ENCODE results near the gene ACACB. TPM values are rescaled to one million over a fixed set of nuclear protein-coding genes. Genes with fewer than 3 reads are reported as not detected.

The ACACB gene
- total RNA-seq, 1 experiment from 2014 or later = 20.0 TPM

DNA sequence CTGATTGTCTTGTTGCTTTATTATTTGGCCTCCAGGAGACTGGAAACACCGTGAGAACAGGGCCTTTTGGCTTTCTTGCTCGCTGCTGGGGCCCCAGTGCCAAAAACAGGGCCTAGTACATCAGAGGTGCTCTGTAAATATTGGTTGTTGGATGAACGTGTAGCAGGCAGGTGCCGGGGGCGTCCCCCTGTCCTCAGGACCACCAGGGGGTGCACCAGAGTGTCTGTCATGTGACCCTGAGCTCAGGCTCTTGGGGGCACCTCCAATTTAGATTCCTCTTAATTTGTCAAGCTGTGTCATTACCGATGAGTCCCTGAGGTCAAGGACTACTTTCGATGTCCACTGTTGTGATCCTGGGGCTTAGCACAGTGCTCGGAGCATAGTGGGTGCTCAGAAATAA lies 87.1 kb downstream of the ACACB start:
- H3K4me3 Mint-ChIP-seq = no peak overlapping the region
- H3K9me3 Mint-ChIP-seq = no peaks in the 10 kb centered on the region
- no peak for ATAC-seq
- 0 out of 2 replicates have a peak, but pooled peaks cover 3% of the 10 kb centered on the region for H3K4me1 Mint-ChIP-seq
- no peak overlapping the region for H3K27ac Mint-ChIP-seq
- peaks cover 17% of the 10 kb centered on the region for H3K36me3 Mint-ChIP-seq
- H3K27me3 Mint-ChIP-seq (ENCODE audit: low read depth) = no peaks in the 10 kb centered on the region
- POLR2A ChIA-PET = no interaction called here
- TF ChIP-seq, protein P1, sequence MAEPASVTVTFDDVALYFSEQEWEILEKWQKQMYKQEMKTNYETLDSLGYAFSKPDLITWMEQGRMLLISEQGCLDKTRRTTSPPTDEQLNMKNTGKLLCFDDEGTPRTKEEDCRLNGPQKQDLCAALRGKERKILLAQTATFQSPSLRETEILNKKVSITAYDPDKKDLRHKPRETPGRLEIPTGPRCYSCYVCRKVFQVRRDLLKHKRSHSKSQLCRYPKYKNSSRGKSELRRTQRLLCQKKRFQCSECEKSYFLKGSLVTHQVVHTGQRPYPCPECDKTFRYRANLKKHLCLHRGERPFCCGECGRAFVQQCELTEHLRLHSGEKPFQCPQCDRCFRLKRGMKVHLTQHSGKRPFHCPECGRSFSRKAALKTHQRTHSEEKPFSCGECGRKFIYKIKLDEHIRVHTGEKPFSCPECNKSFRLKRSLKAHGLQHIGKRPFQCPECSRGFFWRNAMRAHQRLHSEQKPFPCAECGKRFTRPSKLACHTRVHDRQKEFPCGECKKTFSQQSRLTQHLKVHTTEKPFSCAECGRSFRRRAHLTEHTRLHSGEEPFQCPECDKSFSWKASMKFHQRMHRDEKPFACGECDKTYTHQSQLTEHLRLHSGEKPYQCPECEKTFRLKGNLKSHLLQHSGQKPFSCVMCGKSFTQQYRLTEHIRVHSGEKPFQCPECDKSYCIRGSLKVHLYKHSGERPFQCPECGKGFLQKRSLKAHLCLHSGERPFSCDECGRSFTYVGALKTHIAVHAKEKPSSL (CRISPR knock-in tag; conservative IDR thresholded peaks at IDR 0.05) = no peak
- TF ChIP-seq EMX1 (CRISPR knock-in tag; IDR thresholded peaks at IDR 0.05) = no peak
- TF ChIP-seq, protein P2, sequence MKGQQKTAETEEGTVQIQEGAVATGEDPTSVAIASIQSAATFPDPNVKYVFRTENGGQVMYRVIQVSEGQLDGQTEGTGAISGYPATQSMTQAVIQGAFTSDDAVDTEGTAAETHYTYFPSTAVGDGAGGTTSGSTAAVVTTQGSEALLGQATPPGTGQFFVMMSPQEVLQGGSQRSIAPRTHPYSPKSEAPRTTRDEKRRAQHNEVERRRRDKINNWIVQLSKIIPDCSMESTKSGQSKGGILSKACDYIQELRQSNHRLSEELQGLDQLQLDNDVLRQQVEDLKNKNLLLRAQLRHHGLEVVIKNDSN (CRISPR knock-in tag; IDR thresholded peaks at IDR 0.05) = 0 out of 2 replicates have a peak, but pooled peaks have one; percentile 52
- TF ChIP-seq, protein P3, sequence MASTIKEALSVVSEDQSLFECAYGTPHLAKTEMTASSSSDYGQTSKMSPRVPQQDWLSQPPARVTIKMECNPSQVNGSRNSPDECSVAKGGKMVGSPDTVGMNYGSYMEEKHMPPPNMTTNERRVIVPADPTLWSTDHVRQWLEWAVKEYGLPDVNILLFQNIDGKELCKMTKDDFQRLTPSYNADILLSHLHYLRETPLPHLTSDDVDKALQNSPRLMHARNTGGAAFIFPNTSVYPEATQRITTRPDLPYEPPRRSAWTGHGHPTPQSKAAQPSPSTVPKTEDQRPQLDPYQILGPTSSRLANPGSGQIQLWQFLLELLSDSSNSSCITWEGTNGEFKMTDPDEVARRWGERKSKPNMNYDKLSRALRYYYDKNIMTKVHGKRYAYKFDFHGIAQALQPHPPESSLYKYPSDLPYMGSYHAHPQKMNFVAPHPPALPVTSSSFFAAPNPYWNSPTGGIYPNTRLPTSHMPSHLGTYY (CRISPR knock-in tag; IDR thresholded peaks at IDR 0.05) = no peak
- TF ChIP-seq, protein P4, sequence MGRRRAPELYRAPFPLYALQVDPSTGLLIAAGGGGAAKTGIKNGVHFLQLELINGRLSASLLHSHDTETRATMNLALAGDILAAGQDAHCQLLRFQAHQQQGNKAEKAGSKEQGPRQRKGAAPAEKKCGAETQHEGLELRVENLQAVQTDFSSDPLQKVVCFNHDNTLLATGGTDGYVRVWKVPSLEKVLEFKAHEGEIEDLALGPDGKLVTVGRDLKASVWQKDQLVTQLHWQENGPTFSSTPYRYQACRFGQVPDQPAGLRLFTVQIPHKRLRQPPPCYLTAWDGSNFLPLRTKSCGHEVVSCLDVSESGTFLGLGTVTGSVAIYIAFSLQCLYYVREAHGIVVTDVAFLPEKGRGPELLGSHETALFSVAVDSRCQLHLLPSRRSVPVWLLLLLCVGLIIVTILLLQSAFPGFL (CRISPR knock-in tag; IDR thresholded peaks at IDR 0.05; ENCODE audit: borderline replicate concordance) = no peak
- TF ChIP-seq, protein P5, sequence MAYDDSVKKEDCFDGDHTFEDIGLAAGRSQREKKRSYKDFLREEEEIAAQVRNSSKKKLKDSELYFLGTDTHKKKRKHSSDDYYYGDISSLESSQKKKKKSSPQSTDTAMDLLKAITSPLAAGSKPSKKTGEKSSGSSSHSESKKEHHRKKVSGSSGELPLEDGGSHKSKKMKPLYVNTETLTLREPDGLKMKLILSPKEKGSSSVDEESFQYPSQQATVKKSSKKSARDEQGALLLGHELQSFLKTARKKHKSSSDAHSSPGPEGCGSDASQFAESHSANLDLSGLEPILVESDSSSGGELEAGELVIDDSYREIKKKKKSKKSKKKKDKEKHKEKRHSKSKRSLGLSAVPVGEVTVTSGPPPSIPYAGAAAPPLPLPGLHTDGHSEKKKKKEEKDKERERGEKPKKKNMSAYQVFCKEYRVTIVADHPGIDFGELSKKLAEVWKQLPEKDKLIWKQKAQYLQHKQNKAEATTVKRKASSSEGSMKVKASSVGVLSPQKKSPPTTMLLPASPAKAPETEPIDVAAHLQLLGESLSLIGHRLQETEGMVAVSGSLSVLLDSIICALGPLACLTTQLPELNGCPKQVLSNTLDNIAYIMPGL (CRISPR knock-in tag; IDR thresholded peaks at IDR 0.05) = no peak
- no peak for TF ChIP-seq CREB1 (CRISPR knock-in tag; IDR thresholded peaks at IDR 0.05)
- TF ChIP-seq, protein P6, sequence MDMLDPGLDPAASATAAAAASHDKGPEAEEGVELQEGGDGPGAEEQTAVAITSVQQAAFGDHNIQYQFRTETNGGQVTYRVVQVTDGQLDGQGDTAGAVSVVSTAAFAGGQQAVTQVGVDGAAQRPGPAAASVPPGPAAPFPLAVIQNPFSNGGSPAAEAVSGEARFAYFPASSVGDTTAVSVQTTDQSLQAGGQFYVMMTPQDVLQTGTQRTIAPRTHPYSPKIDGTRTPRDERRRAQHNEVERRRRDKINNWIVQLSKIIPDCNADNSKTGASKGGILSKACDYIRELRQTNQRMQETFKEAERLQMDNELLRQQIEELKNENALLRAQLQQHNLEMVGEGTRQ (CRISPR knock-in tag; IDR thresholded peaks at IDR 0.05) = peak; percentile 73
- TF ChIP-seq KAT7 (CRISPR knock-in tag; IDR thresholded peaks at IDR 0.05; ENCODE audit: borderline replicate concordance) = no peak
- TF ChIP-seq TEAD4 (CRISPR knock-in tag; IDR thresholded peaks at IDR 0.05) = no peak
- TF ChIP-seq, protein P7, sequence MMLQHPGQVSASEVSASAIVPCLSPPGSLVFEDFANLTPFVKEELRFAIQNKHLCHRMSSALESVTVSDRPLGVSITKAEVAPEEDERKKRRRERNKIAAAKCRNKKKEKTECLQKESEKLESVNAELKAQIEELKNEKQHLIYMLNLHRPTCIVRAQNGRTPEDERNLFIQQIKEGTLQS (CRISPR knock-in tag; conservative IDR thresholded peaks at IDR 0.05) = no peak
- TF ChIP-seq, protein P8, sequence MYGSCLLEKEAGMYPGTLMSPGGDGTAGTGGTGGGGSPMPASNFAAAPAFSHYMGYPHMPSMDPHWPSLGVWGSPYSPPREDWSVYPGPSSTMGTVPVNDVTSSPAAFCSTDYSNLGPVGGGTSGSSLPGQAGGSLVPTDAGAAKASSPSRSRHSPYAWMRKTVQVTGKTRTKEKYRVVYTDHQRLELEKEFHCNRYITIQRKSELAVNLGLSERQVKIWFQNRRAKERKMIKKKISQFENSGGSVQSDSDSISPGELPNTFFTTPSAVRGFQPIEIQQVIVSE (CRISPR knock-in tag; IDR thresholded peaks at IDR 0.05; ENCODE audit: borderline replicate concordance) = no peak
- TF ChIP-seq, protein P9, sequence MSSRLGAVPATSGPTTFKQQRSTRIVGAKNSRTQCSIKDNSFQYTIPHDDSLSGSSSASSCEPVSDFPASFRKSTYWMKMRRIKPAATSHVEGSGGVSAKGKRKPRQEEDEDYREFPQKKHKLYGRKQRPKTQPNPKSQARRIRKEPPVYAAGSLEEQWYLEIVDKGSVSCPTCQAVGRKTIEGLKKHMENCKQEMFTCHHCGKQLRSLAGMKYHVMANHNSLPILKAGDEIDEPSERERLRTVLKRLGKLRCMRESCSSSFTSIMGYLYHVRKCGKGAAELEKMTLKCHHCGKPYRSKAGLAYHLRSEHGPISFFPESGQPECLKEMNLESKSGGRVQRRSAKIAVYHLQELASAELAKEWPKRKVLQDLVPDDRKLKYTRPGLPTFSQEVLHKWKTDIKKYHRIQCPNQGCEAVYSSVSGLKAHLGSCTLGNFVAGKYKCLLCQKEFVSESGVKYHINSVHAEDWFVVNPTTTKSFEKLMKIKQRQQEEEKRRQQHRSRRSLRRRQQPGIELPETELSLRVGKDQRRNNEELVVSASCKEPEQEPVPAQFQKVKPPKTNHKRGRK (CRISPR knock-in tag; IDR thresholded peaks at IDR 0.05; ENCODE audit: borderline replicate concordance) = no peak
- TF ChIP-seq, protein P10, sequence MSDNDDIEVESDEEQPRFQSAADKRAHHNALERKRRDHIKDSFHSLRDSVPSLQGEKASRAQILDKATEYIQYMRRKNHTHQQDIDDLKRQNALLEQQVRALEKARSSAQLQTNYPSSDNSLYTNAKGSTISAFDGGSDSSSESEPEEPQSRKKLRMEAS (CRISPR knock-in tag; IDR thresholded peaks at IDR 0.05) = no peak
- no peak for TF ChIP-seq JUN (CRISPR knock-in tag; IDR thresholded peaks at IDR 0.05)
- no peak for TF ChIP-seq ZNF423 (CRISPR knock-in tag; IDR thresholded peaks at IDR 0.05)
- no peak for TF ChIP-seq IRF2 (CRISPR knock-in tag; IDR thresholded peaks at IDR 0.05; ENCODE audit: borderline replicate concordance, low read depth)
- TF ChIP-seq NFYB (CRISPR knock-in tag; conservative IDR thresholded peaks at IDR 0.05; ENCODE audit: low read depth) = no peak
- no peak for DNase-seq (ENCODE audit: low spot score)
- CTCF ChIA-PET = interaction anchor here (0.5 to 1.0 kb wide), 3 partner anchors 14 to 182 kb away, joined by 3 to 6 read pairs (median 4); no protein-coding TSS in a partner anchor
